ENCODE measurements around the gene WDR5B. TPM values are rescaled to one million over a fixed set of nuclear protein-coding genes. Genes with fewer than 3 reads are reported as not detected.

The WDR5B gene
- total RNA-seq: 5.5 TPM

DNA sequence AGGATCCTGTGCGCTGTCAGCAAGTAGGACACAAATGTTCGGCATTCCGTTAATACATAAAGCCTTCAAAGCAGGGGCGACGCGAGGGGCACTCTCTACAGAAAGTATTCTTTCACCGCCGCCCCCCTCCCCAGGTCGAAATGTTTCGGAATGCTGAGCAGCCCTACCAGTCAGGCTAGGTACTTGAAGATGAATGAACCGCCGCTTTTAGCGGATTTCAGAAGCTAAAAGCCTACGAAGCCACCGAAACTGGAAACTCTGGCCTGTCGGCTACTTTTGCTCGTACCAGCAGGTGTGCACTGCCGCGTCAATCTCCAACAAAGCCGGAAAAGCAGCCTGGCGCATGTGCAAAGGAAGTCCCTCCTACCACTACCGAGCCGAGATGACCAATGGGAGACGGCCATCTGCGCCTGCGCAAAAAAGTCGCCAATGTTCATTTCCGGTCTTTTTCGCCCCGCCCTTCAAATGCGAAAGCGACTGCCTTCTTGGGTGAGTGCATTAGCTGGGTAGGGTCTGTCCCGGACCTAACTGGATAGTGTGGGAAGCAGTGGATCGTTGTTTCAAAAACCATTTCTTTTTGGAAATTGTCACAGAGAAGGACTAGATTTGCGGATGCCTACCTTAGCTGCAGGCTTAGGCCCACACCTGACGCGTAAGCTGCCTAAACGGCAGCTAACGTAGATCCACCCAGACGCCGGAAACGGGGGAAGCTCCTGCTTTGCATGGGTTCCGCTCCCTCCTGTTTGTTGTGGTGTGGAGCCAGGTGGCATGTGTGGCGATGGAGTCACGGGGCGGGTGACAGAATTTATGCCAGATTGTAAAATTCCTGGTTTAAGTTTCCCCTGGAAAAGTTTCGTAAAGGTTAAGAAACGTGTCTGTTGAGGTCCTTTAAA, at the start of gene WDR5B:
WDR5B (minus strand) TSS at position 301 of the 893 bp plus-strand sequence. CDS start 534 bp downstream, outside the sequence.

DNA sequence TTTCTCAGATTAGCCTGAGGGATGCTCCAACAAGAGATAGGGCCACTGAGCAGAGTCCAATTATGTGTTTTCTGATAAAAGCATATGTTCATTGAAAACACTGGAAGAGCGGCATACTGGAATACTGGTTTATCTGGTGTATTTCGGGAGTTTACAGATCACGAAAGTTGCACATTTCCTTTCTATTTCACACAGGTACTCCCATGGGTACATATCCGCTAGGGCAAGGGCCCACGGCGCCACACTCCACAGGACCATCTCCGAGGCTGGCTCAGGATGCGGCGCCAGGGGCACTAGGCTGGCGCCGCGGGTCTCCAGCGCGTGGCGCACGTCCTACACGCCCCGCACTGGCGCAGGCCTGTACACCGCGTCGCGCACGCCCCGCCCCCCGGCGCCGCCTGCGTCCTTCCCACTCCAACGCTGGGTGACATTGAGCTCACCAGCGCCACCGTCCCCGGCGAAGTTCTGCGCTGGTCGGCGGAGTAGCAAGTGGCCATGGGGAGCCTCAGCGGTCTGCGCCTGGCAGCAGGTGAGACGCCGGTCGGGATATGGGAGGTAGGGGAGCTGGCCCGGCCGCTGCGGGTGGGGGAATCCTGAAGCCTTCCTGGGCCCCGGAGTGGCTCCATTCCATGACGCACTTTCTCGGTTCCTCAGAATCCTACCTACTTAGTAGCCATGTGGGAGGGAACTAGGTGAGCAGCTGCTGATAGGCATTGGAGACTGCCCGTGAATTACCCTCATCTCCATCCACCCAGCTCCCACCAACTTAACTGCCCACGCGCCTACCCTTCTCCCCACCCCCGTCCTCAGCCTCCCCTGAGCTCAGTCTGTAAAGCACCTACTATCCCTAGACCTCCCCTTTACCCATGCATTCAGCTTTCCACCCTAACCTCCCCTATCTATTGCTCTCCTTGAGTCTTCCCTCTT, 31.8 kb downstream of the WDR5B start, which contains the start of gene FAM162A:
FAM162A (plus strand) TSS at position 412 of the 927 bp plus-strand sequence; CDS start at position 496, 84 bp downstream.

DNA sequence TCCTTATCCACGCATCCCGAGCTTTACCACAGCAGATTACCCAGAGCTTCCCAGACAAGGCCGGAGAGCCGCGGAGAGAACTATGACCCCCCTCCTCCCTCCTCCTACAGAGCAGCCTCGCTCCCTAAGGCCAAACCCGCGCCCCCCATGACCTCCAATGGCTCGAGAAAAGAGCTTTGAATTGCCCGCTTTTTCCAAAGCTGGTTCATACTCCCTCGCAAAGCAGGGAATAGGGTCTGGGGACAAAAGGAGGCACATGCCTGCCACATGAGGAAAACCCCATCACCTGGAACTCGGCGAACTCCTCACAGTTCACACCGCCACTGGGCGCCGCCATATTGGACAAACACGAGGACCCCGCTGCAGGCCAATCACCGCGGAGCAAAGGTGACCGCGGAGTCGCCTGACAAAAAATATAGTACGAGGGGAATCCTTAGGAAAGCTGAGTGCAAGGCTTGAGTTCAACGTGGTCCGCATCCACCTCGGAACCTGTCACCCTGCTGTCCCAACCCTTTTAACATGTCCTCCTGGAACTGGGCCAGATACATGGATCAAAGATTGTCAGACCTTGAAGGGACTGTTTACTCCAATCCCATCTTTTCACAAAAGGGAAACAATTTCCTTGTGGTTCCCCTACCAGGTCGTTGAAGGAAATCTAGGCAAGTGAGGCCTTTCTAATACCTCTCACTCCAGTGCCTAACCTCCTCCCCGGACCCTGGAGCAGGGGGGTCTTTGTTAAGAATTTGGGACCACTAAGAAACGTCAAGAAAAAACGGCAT, 32.8 kb downstream of the WDR5B start, which contains the start of gene MIX23:
MIX23 (minus strand) TSS at position 344 of the 779 bp plus-strand sequence; CDS start at position 337, 7 bp downstream.

Small RNA genes within 50 kb of the gene (small RNA-seq; reads per million reads assigned to genes)
- gene AC083798.1 (ENCODE audit: low replicate concordance): not detected

Other genes starting within 250 kb of the WDR5B start
- 24.4 TPM for gene CASR, start 232.4 kb downstream of the WDR5B start, total RNA-seq
- 2.0 TPM for gene CSTA, start 90.8 kb downstream of the WDR5B start, total RNA-seq
- 14.8 TPM for gene MIX23, start 32.8 kb downstream of the WDR5B start, total RNA-seq
- 34.0 TPM for gene FAM162A, start 31.9 kb downstream of the WDR5B start, total RNA-seq
- 26.9 TPM for gene KPNA1, start 98.9 kb upstream of the WDR5B start, total RNA-seq
- 15.5 TPM for gene PARP9, start 148.2 kb upstream of the WDR5B start, total RNA-seq
- 16.2 TPM for gene DTX3L, start 148.3 kb upstream of the WDR5B start, total RNA-seq
- gene PARP15, start 161.6 kb upstream of the WDR5B start, total RNA-seq: 1.6 TPM